ENCODE data around the gene CDK19.
"Not testable (repeated sequence)": the region's sequence is repeated elsewhere in the genome, so short reads cannot be mapped to it uniquely, and the experiment has no call there.

The CDK19 gene

DNA sequence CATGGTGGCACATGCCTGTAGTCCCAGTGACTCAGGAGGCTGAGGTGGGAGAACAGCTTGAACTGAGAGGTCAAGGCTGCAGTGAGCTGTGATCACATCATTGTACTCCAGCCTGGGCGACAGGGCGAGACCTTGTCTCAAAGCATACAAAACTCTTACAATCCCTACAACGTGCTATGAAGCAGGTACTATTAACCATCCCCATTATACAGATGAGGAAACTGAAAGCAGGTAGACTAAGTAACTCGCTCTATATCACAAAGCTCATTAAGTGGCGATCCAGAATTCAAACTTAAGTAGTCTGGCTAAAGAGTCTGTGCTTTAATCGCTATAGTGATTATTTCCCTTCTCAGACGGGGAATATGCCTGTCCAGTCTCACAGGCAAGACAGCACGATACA, 54.7 kb downstream of the CDK19 start:
- no peak overlapping the region for H3K4me3 ChIP-seq (ENCODE audit: low read depth, low read length)
- TF ChIP-seq, protein P1, sequence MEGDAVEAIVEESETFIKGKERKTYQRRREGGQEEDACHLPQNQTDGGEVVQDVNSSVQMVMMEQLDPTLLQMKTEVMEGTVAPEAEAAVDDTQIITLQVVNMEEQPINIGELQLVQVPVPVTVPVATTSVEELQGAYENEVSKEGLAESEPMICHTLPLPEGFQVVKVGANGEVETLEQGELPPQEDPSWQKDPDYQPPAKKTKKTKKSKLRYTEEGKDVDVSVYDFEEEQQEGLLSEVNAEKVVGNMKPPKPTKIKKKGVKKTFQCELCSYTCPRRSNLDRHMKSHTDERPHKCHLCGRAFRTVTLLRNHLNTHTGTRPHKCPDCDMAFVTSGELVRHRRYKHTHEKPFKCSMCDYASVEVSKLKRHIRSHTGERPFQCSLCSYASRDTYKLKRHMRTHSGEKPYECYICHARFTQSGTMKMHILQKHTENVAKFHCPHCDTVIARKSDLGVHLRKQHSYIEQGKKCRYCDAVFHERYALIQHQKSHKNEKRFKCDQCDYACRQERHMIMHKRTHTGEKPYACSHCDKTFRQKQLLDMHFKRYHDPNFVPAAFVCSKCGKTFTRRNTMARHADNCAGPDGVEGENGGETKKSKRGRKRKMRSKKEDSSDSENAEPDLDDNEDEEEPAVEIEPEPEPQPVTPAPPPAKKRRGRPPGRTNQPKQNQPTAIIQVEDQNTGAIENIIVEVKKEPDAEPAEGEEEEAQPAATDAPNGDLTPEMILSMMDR (IDR thresholded peaks at IDR 0.05; ENCODE audit: control insufficient read depth, extremely low read depth, insufficient read depth), result no peak
- no peak for DNase-seq (ENCODE audit: low read depth)

DNA sequence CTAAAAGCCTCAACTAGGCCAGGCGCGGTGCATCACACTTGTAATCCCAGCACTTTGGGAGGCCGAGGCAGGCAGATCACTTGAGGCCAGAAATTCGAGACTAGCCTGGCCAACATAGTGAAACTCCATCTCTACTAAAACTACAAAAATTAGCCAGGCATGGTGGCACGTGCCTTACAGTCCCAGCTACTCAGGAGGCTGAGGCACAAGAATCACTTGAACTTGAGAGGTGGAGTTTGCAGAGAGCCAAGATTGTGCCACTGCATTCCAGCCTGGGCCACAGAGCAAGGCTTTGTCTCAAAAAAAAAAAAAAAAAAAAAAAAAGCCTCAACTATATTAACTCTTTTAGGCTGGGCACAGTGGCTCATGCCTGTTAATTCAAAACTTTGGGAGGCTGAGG, 55.2 kb downstream of the CDK19 start:
- DNase-seq (ENCODE audit: low read depth); H3K4me3 ChIP-seq (ENCODE audit: low read depth, low read length): not testable (repeated sequence)

DNA sequence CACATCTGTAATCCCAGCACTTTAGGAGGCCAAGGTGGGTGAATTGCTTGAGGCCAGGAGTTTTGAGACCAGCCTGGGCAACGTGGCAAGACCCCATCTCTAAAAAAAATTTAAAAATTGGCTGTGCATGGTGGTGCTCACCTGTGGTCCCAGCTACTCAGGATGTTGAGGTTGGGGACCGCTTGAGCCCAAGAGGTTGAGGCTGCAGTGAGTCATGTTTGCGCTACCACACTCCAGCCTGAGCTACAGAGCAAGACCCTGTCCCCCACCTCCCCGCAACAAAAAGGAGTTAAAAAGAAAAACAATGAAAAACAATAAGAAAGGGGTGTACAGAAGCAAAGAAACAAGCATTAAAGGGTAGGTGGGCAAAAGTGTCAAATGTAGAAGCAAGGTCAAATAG, 57.3 kb downstream of the CDK19 start:
- H3K4me3 ChIP-seq (ENCODE audit: low read depth, low read length), result no peak overlapping the region
- DNase-seq (ENCODE audit: low read depth), result no peak
- TF ChIP-seq, protein P1 (IDR thresholded peaks at IDR 0.05; ENCODE audit: control insufficient read depth, extremely low read depth, insufficient read depth), result no peak

DNA sequence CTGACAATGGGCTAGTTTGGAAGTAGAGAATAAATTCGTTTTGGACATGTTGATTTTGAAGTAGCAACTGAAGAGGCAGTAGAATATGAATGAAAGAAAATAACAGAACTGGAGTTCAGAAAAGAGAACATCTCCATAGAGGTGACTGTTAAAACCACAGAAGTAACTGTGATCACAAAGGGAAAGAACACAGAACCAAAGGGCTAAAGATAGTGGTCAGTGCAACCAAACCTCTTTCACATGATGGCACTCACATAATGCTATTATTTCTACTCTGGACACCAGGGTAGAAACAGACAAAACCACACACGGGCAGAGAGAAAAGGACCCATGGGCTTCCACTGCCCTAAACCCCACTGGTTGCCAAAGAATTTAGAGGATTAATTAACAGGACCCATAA, 58.5 kb downstream of the CDK19 start:
- TF ChIP-seq, protein P1 (IDR thresholded peaks at IDR 0.05; ENCODE audit: control insufficient read depth, extremely low read depth, insufficient read depth), result no peak
- no peak overlapping the region for H3K4me3 ChIP-seq (ENCODE audit: low read depth, low read length)
- no peak for DNase-seq (ENCODE audit: low read depth)

DNA sequence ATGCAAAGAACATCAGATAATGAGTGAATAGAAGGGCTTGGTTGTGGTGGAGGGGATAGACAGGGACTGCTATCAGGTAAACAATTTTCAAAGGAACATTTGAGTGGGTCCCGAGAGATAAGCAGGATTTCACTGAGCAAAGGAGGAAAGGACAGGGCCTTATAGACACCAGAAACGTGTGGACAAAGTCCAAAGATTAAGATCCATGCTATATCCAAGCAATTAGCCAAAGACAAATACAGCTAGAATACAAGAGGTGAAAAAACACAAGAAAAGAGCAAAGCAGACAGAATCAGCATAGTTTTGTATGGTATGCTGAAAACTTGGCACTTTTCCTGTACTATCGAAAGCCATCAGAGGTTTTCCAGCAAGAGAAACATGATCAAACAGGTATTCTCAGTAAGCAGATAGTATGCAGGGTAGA, 59.8 kb downstream of the CDK19 start:
- DNase-seq (ENCODE audit: low read depth), result no peak
- no peak overlapping the region for H3K4me3 ChIP-seq (ENCODE audit: low read depth, low read length)
- TF ChIP-seq, protein P1 (IDR thresholded peaks at IDR 0.05; ENCODE audit: control insufficient read depth, extremely low read depth, insufficient read depth), result no peak

DNA sequence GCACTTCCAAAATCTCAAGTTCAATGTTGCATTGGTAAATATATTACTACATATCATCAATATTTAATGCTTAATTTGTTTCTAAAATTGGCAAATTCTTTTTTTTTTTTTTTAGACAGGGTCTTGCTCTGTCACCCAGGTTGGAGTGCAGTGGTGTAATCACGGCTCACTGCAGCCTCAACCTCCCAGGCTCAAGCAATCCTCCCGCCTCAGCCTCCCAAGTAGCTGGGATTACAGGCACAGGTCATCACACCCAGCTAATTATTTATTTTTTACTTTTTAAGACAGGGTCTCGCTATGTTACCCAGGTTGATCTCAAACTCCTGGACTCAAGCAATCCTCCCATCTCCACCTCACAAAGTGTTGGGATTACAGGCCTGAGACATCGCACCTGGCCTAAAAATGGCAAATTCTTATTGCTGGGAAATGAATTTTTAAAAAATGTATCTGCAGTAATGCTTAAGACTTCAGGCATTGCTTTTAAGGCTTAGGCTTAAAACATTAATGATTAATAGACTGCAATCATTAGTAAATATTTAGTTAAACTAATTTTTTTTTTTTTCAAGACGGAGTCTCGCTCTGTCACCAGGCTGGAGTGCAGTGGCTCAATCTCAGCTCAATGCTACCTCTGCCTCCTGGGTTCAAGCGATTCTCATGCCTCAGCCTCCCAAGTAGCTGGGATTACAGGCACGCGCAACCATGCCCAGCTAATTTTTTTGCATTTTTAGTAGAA, 61.2 kb downstream of the CDK19 start:
- DNase-seq (ENCODE audit: low read depth); H3K4me3 ChIP-seq (ENCODE audit: low read depth, low read length): not testable (repeated sequence)

DNA sequence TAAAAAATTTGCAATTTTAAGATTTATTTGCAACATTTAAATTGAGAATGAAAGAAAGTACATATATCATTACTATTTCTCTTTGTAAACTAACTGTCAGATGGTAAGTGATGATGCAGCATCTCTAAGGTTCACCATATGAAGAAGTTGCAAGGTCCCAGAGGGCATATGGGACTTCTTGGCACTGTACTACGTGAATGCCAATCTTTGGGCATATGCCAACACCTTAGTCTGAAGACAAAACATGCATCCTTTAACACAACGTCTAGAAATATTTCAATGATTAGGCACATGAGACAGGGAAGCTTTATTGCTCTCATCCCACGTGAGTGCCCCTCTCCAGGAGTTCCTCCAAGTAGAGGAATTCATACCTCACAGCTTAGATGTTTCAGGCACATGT, 66.8 kb downstream of the CDK19 start:
- TF ChIP-seq, protein P1 (IDR thresholded peaks at IDR 0.05; ENCODE audit: control insufficient read depth, extremely low read depth, insufficient read depth), result no peak
- H3K4me3 ChIP-seq (ENCODE audit: low read depth, low read length), result no peak overlapping the region
- DNase-seq (ENCODE audit: low read depth), result no peak

DNA sequence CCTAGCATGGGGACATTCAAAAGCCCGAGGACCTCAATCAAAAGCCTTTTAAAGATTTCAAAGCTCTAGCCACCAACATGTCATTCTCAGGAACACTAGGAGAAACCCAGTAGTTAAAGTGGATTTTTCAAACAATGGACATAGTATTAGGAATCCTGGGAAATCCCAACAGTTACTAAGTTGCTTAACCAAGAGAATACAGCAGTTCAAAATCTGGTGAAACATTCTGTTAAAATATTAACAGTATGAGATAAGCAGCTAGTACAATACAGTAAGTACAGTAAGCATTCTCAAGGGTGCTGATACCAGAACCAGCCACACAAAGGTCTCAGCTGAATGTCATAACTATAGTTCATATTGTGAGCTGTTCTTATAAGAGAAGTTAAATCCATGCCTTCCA, 68.6 kb downstream of the CDK19 start:
- no peak for DNase-seq (ENCODE audit: low read depth)
- TF ChIP-seq, protein P1 (IDR thresholded peaks at IDR 0.05; ENCODE audit: control insufficient read depth, extremely low read depth, insufficient read depth), result no peak
- no peak overlapping the region for H3K4me3 ChIP-seq (ENCODE audit: low read depth, low read length)

Data from LNCaP clone FGC (cell line).